Erythroblast (primary cell): ENCODE data around the gene THAP7.

Experiments
- GATA1 ChIP-seq: IDR thresholded peaks from 2 replicates; pipeline ENCODE4 v1.6.1; 2011; ENCODE audit warnings: low read depth, mild to moderate bottlenecking, control low read depth, low read length, moderate library complexity
- POLR2A ChIP-seq: IDR thresholded peaks from 2 replicates; pipeline ENCODE4 v1.6.1; 2011; ENCODE audit warnings: mild to moderate bottlenecking, low read length

- no peak for TF ChIP-seq POLR2A
- no peak for TF ChIP-seq GATA1
These were observed 48.0 kb downstream of the THAP7 start for GRCh38 chr22:20953668-20954500.
